Effector memory CD8-positive, alpha-beta T cell (primary cell): Measurements from ENCODE around the gene GMPPA.

Experiments
- ATAC-seq: fragments of 150-1000 bp; cut with Tn5 transposase; replicated peaks from 2 replicates; pipeline ENCODE4 v1.10.0; 2021; ENCODE audit warnings: mild to moderate bottlenecking, moderate library complexity
- DNase-seq, 3 experiments: peaks; one replicate each; pipeline ENCODE4 v3.0.0; 2021
- H3K27ac Mint-ChIP-seq, 2 donors: one replicate each; pipeline ENCODE4 v1.8.0; 2022; ENCODE audit warnings: mild to moderate bottlenecking in 2 of 2, mixed read lengths in 2 of 2, moderate library complexity in 2 of 2
- H3K27me3 Mint-ChIP-seq, 2 donors: one replicate each; pipeline ENCODE4 v1.8.0; 2022; ENCODE audit warnings: mixed read lengths in 2 of 2
- H3K36me3 Mint-ChIP-seq: one replicate; pipeline ENCODE4 v1.8.0; 2022; ENCODE audit warnings: mild to moderate bottlenecking, moderate library complexity, mixed read lengths; ENCODE audit not compliant: insufficient read depth
- H3K4me1 Mint-ChIP-seq, 2 donors: one replicate each; pipeline ENCODE4 v1.8.0; 2022; ENCODE audit warnings: low read depth in 2 of 2, mixed read lengths in 2 of 2
- H3K4me3 Mint-ChIP-seq, 2 donors: one replicate each; pipeline ENCODE4 v1.8.0; 2022; ENCODE audit warnings: mild to moderate bottlenecking in 2 of 2, mixed read lengths in 2 of 2, moderate library complexity in 2 of 2
- H3K9me3 Mint-ChIP-seq, 2 donors: one replicate each; pipeline ENCODE4 v1.8.0; 2022; ENCODE audit warnings: mixed read lengths in 2 of 2

GMPPA gene

DNA sequence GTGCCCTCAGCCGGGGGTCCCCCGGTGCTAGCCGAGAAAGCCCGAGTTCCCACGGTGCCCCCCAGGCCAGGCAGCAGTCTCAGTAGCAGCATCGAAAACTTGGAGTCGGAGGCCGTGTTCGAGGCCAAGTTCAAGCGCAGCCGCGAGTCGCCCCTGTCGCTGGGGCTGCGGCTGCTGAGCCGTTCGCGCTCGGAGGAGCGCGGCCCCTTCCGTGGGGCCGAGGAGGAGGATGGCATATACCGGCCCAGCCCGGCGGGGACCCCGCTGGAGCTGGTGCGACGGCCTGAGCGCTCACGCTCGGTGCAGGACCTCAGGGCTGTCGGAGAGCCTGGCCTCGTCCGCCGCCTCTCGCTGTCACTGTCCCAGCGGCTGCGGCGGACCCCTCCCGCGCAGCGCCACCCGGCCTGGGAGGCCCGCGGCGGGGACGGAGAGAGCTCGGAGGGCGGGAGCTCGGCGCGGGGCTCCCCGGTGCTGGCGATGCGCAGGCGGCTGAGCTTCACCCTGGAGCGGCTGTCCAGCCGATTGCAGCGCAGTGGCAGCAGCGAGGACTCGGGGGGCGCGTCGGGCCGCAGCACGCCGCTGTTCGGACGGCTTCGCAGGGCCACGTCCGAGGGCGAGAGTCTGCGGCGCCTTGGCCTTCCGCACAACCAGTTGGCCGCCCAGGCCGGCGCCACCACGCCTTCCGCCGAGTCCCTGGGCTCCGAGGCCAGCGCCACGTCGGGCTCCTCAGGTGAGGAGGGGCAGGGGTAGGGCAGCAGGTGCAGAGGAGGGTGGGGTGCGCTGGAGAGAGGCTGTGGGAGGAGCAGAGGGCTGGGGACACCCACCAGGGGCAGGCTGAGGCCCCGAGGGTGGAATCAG lies 14.1 kb upstream of the GMPPA start:
- ATAC-seq (peak; percentile 52), DNase-seq (no peak)
- Mint-ChIP-seq H3K27ac (no peak overlapping the region), H3K4me1 (peaks cover 5 to 8% of the 10 kb centered on the region in 2 donors), H3K27me3 (peaks cover 42 to 97% of the 10 kb centered on the region in 2 donors), H3K36me3 (no peaks in the 10 kb centered on the region), H3K4me3 (peak overlapping the region; percentile 66 to 73), H3K9me3 (no peaks in the 10 kb centered on the region)

DNA sequence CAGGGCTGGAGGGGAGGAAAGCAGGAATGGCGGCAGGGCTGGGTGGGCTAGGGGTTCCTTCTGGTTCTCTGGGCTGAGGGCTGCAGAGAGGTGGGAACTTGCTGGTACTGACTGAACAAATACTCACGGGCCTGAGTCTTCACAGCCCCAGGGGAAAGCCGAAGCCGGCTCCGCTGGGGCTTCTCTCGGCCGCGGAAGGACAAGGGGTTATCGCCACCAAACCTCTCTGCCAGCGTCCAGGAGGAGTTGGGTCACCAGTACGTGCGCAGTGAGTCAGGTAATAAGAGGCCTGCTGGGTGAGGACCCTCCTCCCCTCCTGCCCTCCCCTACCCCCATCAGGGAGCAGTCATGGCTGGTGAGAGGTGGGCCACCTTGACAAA lies 13.5 kb upstream of the GMPPA start:
- H3K27me3 Mint-ChIP-seq: peaks cover 46 to 97% of the 10 kb centered on the region in 2 donors
- H3K9me3 Mint-ChIP-seq: no peaks in the 10 kb centered on the region
- peak overlapping the region; percentile 36 to 51 for H3K4me3 Mint-ChIP-seq

DNA sequence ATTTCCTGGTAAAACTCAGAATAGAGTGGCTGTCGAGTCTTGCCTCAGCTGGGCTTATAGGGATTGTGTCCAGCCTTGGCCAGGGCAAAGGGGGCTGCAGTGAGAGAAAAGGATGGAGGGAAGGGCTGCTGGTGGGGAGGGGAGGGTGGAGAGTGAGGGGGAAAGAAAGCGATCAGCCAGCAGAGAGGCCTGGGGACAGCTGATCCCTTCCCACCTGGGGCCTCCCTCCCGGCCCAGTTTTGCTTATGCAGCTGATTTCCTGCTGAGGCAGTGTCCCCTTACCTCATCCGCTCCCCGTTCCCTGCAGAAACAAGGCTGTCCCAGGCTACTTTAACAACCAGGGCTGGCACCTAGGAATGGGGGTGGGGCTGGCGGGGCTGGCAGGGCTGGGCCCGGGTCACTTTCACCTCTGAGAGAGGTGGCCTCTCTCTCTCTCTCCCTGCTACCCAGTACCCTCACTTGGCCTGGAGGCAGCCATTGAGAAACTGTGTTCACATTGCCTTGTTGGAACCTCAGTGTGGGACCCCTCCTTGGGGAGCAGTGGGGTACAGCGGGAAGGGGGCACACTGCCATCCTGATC lies 12.2 kb upstream of the GMPPA start:
- no peaks in the 10 kb centered on the region for H3K9me3 Mint-ChIP-seq
- H3K36me3 Mint-ChIP-seq: no peaks in the 10 kb centered on the region
- H3K4me3 Mint-ChIP-seq: no peak overlapping the region
- ATAC-seq: no peak
- H3K4me1 Mint-ChIP-seq: peaks cover 5 to 8% of the 10 kb centered on the region in 2 donors
- no peak for DNase-seq
- H3K27ac Mint-ChIP-seq: no peak overlapping the region
- peaks cover 47 to 97% of the 10 kb centered on the region in 2 donors for H3K27me3 Mint-ChIP-seq

More for the DNA sequence above, 13.5 kb upstream of the GMPPA start:
- H3K27ac Mint-ChIP-seq: no peak overlapping the region
- H3K4me1 Mint-ChIP-seq: peaks cover 5 to 8% of the 10 kb centered on the region in 2 donors
- ATAC-seq: no peak
- no peak for DNase-seq
- no peaks in the 10 kb centered on the region for H3K36me3 Mint-ChIP-seq

DNA sequence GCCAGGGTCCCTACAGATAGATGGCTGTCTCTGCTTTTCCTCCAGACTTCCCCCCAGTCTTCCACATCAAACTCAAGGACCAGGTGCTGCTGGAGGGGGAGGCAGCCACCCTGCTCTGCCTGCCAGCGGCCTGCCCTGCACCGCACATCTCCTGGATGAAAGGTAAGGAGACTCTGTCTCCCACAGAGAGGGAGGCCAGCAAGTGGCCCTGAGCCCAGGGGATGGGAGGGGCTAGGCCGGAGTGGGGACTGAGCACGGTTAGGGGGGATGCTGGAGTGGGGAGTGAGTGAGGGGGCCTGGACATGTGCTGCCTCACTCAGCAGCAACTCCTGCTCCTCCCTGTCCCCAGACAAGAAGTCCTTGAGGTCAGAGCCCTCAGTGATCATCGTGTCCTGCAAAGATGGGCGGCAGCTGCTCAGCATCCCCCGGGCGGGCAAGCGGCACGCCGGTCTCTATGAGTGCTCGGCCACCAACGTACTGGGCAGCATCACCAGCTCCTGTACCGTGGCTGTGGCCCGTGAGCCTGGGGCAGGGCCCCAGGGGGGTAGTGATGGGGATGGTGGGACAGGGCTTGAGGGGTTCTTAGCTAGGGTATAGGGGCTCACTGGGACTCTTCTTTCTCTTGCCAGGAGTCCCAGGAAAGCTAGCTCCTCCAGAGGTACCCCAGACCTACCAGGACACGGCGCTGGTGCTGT lies 10.4 kb upstream of the GMPPA start:
- ATAC-seq (no peak), DNase-seq (no peak)
- Mint-ChIP-seq H3K4me3 (no peak overlapping the region), H3K9me3 (no peaks in the 10 kb centered on the region), H3K4me1 (peaks cover 5 to 8% of the 10 kb centered on the region in 2 donors), H3K27me3 (peaks cover 57 to 97% of the 10 kb centered on the region in 2 donors), H3K36me3 (no peaks in the 10 kb centered on the region), H3K27ac (no peak overlapping the region)

DNA sequence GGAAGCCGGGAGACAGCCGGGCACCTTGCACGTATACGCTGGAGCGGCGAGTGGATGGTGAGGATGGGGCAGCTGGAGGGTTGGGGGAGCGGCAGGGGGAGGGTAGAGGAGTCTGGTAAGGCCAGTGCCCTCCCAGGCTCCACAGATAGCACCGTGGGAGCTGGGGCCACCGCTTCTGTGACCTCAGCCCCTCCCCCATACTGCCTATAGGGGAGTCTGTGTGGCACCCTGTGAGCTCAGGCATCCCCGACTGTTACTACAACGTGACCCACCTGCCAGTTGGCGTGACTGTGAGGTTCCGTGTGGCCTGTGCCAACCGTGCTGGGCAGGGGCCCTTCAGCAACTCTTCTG lies 9.9 kb upstream of the GMPPA start:
- H3K27ac Mint-ChIP-seq: no peak overlapping the region
- H3K9me3 Mint-ChIP-seq: no peaks in the 10 kb centered on the region
- DNase-seq (no peak), ATAC-seq (no peak)
- no peak overlapping the region for H3K4me3 Mint-ChIP-seq
- peaks cover 5 to 7% of the 10 kb centered on the region in 2 donors for H3K4me1 Mint-ChIP-seq
- peaks cover 62 to 98% of the 10 kb centered on the region in 2 donors for H3K27me3 Mint-ChIP-seq
- H3K36me3 Mint-ChIP-seq: no peaks in the 10 kb centered on the region

DNA sequence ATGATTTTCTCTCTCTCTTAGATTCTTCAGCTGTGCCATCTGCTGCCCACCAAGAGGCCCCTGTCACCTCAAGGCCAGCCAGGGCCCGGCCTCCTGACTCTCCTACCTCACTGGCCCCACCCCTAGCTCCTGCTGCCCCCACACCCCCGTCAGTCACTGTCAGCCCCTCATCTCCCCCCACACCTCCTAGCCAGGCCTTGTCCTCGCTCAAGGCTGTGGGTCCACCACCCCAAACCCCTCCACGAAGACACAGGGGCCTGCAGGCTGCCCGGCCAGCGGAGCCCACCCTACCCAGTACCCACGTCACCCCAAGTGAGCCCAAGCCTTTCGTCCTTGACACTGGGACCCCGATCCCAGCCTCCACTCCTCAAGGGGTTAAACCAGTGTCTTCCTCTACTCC lies 9.4 kb upstream of the GMPPA start:
- Mint-ChIP-seq H3K27ac (no peak overlapping the region), H3K36me3 (no peaks in the 10 kb centered on the region), H3K9me3 (no peaks in the 10 kb centered on the region), H3K27me3 (peaks cover 62 to 98% of the 10 kb centered on the region in 2 donors), H3K4me1 (peaks cover under 1 to 2% of the 10 kb centered on the region in 2 donors), H3K4me3 (no peak overlapping the region)
- ATAC-seq: no peak
- no peak for DNase-seq

DNA sequence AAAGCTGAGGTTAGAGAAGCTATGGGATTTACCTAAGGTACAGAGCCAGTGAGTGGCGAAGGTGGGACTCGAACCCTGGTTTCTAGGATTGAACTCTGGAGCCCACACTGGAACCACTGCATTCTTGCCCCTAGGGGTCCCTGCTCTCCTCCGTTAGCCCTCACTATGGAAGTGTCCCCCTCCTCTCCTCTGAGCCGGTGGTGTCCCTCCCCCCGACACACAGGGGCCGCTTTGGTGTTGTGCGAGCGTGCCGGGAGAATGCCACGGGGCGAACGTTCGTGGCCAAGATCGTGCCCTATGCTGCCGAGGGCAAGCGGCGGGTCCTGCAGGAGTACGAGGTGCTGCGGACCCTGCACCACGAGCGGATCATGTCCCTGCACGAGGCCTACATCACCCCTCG lies 8.5 kb upstream of the GMPPA start:
- Mint-ChIP-seq H3K27me3 (peaks cover 65 to 100% of the 10 kb centered on the region in 2 donors), H3K4me1 (peaks cover 0 to 5% of the 10 kb centered on the region in 2 donors), H3K9me3 (no peaks in the 10 kb centered on the region), H3K27ac (no peak overlapping the region), H3K4me3 (no peak overlapping the region), H3K36me3 (no peaks in the 10 kb centered on the region)
- no peak for DNase-seq
- no peak for ATAC-seq

DNA sequence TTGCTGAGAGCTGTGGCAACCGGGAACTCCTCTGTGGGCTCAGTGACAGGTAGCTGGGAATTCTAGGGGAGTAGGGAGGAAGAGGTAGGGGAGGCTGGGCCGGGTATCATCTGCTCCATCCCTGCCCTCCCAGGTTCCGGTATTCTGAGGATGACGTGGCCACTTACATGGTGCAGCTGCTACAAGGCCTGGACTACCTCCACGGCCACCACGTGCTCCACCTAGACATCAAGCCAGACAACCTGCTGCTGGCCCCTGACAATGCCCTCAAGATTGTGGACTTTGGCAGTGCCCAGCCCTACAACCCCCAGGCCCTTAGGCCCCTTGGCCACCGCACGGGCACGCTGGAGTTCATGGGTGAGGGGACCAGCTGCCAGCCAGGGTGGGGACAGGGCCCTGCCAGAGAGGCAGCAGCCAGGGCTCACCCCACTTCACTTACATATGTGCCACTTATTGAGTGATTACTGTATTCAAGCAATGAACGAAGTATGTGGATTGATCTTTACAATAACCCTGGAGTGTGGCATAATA lies 8.0 kb upstream of the GMPPA start:
- peaks cover 0 to 8% of the 10 kb centered on the region in 2 donors for H3K4me1 Mint-ChIP-seq
- no peak for DNase-seq
- H3K9me3 Mint-ChIP-seq: no peaks in the 10 kb centered on the region
- no peak overlapping the region for H3K27ac Mint-ChIP-seq
- no peak overlapping the region for H3K4me3 Mint-ChIP-seq
- peaks cover 65 to 100% of the 10 kb centered on the region in 2 donors for H3K27me3 Mint-ChIP-seq
- no peak for ATAC-seq
- no peaks in the 10 kb centered on the region for H3K36me3 Mint-ChIP-seq

DNA sequence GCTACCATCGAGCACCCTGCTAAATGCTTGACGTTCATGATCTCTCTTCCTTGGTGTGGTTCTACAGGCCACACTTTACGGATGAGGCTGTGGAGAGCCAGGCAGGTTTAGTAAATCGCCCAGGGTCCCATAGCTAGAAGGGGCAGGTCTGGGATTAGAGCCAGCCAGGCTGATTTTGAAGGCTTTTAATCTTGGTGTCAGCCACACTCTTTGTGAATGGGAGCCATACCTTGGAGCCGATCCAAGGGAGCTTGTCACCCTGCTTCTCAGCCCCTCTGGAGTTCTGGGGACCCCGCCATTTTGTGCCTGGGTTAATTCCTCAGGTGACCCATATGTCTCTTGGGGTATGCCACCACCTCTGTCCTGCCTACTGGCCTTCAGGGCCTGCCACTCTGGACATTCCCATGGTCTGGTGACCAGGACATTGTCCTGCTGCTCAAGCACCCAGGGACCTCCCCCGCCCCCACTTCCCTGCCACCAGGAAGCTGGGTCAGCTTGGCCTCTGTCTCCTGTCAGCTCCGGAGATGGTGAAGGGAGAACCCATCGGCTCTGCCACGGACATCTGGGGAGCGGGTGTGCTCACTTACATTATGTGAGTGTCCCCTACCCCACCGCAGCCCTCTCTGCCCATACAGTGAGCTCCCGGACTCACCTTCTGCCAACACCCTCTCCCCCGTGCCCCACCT lies 7.3 kb upstream of the GMPPA start:
- Mint-ChIP-seq H3K27ac (no peak overlapping the region), H3K9me3 (no peaks in the 10 kb centered on the region), H3K4me3 (no peak overlapping the region), H3K4me1 (peaks cover 0 to 11% of the 10 kb centered on the region in 2 donors), H3K36me3 (no peaks in the 10 kb centered on the region), H3K27me3 (peaks cover 64 to 100% of the 10 kb centered on the region in 2 donors)
- DNase-seq: no peak
- no peak for ATAC-seq

DNA sequence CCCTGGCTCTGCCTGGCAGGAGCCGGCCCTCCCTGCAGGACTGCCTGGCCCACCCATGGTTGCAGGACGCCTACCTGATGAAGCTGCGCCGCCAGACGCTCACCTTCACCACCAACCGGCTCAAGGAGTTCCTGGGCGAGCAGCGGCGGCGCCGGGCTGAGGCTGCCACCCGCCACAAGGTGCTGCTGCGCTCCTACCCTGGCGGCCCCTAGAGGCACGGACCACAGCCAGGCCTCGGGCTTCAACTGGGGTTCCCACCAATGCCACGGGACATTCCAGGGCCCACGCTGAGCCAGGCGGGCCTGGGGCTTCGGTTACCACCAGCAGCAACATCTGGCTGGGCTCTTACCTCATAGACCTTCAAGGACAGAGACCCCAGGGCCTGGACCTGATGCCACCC lies 6.1 kb upstream of the GMPPA start:
- Mint-ChIP-seq H3K4me1 (peaks cover 4 to 18% of the 10 kb centered on the region in 2 donors), H3K4me3 (no peak overlapping the region), H3K27me3 (peaks cover 61 to 100% of the 10 kb centered on the region in 2 donors), H3K9me3 (no peaks in the 10 kb centered on the region), H3K27ac (no peak overlapping the region), H3K36me3 (no peaks in the 10 kb centered on the region)
- DNase-seq (no peak), ATAC-seq (no peak)

DNA sequence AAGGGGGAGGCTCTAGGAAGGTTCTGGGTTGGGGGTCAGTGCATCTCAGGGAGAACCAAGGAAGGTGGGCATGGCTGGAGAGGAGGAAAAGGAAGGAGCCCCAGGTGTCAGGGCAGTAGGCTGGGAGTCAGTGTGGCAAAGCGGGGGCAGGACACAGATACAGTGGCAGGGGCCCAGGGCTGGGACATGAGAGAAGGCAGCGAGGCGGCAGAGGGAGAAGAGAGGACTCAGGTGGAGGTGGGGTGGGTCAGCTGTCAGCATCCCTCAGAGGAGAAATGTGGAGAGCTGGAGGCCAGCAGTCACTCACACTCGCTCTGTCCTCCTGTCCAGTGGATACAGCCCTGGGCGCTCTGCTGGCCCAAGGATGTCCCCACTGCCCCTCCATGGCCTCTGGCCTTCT lies 5.6 kb upstream of the GMPPA start:
- Mint-ChIP-seq H3K4me3 (no peak overlapping the region), H3K27ac (no peak overlapping the region), H3K27me3 (peaks cover 61 to 100% of the 10 kb centered on the region in 2 donors)

DNA sequence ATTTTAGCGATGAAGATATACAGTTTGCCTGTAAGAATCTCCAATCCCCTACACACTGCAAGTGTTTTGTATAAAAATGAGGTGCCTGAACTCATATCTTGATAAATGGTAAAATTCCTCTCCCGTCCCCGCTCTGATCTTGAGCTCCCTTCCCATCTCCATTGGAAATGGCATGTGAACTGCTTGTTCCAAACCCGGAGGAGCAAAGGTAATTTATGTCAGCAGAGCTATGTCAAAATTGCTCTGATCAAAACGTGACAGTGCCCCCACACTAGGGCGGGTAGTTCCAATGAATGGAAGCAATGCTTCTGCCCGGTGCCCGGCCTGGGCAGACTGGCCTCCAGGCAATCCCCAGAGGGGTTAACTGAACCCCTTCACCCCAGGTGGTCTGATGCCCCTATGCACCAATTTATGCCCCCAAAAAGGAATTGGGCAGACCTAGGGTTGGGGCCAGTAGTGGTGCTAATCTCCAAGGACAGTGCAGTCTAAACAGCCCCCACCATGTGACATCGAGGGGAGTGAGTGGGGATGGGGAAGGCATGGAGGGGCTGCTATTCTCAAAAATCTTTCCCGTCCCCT lies 3.6 kb upstream of the GMPPA start:
- Mint-ChIP-seq H3K27ac (no peak overlapping the region), H3K4me3 (no peak overlapping the region), H3K9me3 (no peaks in the 10 kb centered on the region), H3K36me3 (peaks cover 3% of the 10 kb centered on the region), H3K27me3 (peaks cover 53 to 88% of the 10 kb centered on the region in 2 donors), H3K4me1 (peaks cover 27 to 36% of the 10 kb centered on the region in 2 donors)
- no peak for DNase-seq
- ATAC-seq: no peak

More for the DNA sequence above, 5.6 kb upstream of the GMPPA start:
- peaks cover 7 to 19% of the 10 kb centered on the region in 2 donors for H3K4me1 Mint-ChIP-seq
- peaks cover under 1% of the 10 kb centered on the region for H3K36me3 Mint-ChIP-seq
- ATAC-seq (no peak), DNase-seq (no peak)
- H3K9me3 Mint-ChIP-seq: no peaks in the 10 kb centered on the region
